SK-N-SH treated with all-trans-retinoic acid at 6 μM for 48 hours (cell line): ENCODE results near the gene PRXL2B.

Experiments used
- ATAC-seq: fragments of 200-7000 bp; cut with Tn5 transposase; 3 replicates; pipeline ENCODE4 v1.9.1; 2020; ENCODE audit warnings: mild to moderate bottlenecking, moderate library complexity
- ARNTL ChIP-seq: fragments of 450-650 bp; formaldehyde crosslinking; IDR thresholded peaks from 2 replicates; pipeline ENCODE4 v1.5.0; 2020; ENCODE audit warnings: low read depth, mild to moderate bottlenecking, moderate library complexity, borderline replicate concordance
- BACH2 ChIP-seq: fragments of 250-450 bp; sonication (Bioruptor Pico); IDR thresholded peaks from 2 replicates; pipeline ENCODE4 v1.9.0; 2021; ENCODE audit warnings: mild to moderate bottlenecking, borderline replicate concordance
- CSDC2 ChIP-seq: fragments of 250-450 bp; sonication (Bioruptor Pico); IDR thresholded peaks from 2 replicates; pipeline ENCODE4 v1.5.0; 2020; ENCODE audit warnings: mild to moderate bottlenecking, moderate library complexity
- CSRNP3 ChIP-seq: fragments of 250-450 bp; sonication (Bioruptor Pico); IDR thresholded peaks from 2 replicates; pipeline ENCODE4 v1.5.1; 2021; ENCODE audit warnings: mild to moderate bottlenecking, moderate library complexity
- ESRRG ChIP-seq: fragments of 250-450 bp; sonication (Bioruptor Pico); IDR thresholded peaks from 2 replicates; pipeline ENCODE4 v1.6.1; 2021; ENCODE audit warnings: mild to moderate bottlenecking
- ISL1 ChIP-seq: fragments of 250-450 bp; sonication (Bioruptor Pico); IDR thresholded peaks from 2 replicates; pipeline ENCODE4 v2.1.2; 2022; ENCODE audit warnings: mild to moderate bottlenecking, moderate library complexity
- OSR1 ChIP-seq: fragments of 250-450 bp; sonication (Bioruptor Pico); IDR thresholded peaks from 2 replicates; pipeline ENCODE4 v1.8.0; 2022; ENCODE audit warnings: moderate library complexity, mild to moderate bottlenecking, inconsistent platforms
- PPARA ChIP-seq: fragments of 250-450 bp; sonication (Bioruptor Pico); IDR thresholded peaks from 2 replicates; pipeline ENCODE4 v1.5.0; 2020; ENCODE audit warnings: mild to moderate bottlenecking, borderline replicate concordance
- RARB ChIP-seq: fragments of 250-450 bp; sonication (Bioruptor Pico); IDR thresholded peaks from 2 replicates; pipeline ENCODE4 v1.8.0; 2021; ENCODE audit warnings: mild to moderate bottlenecking, moderate library complexity
- SNAI2 ChIP-seq: fragments of 250-450 bp; sonication (Bioruptor Pico); IDR thresholded peaks from 2 replicates; pipeline ENCODE4 v1.5.0; 2020; ENCODE audit warnings: mild to moderate bottlenecking, moderate library complexity
- TCF4 ChIP-seq: fragments of 250-450 bp; sonication (Bioruptor Pico); IDR thresholded peaks from 2 replicates; pipeline ENCODE4 v1.8.0; 2021; ENCODE audit warnings: mild to moderate bottlenecking, moderate library complexity, borderline replicate concordance
- ZC3H10 ChIP-seq: fragments of 250-450 bp; sonication (Bioruptor Pico); IDR thresholded peaks from 2 replicates; pipeline ENCODE4 v1.5.1; 2021; ENCODE audit warnings: mild to moderate bottlenecking, moderate library complexity
- ZFP3 ChIP-seq: fragments of 250-450 bp; sonication (Bioruptor Pico); IDR thresholded peaks from 2 replicates; pipeline ENCODE4 v1.5.0; 2020; ENCODE audit warnings: mild to moderate bottlenecking, moderate library complexity
- ZFP30 ChIP-seq: fragments of 450-650 bp; formaldehyde crosslinking; IDR thresholded peaks from 2 replicates; pipeline ENCODE4 v1.5.0; 2022; ENCODE audit warnings: mild to moderate bottlenecking, moderate library complexity
- ZNF565 ChIP-seq: fragments of 450-650 bp; formaldehyde crosslinking; conservative IDR thresholded peaks from 2 replicates; pipeline ENCODE4 v1.5.0; 2020; ENCODE audit warnings: low read depth, mild to moderate bottlenecking, moderate library complexity
- ZNF70 ChIP-seq: fragments of 450-650 bp; formaldehyde crosslinking; IDR thresholded peaks from 2 replicates; pipeline ENCODE4 v1.5.0; 2020; ENCODE audit warnings: mild to moderate bottlenecking, moderate library complexity
- ZNF8 ChIP-seq: fragments of 450-650 bp; formaldehyde crosslinking; IDR thresholded peaks from 2 replicates; pipeline ENCODE4 v1.5.0; 2020; ENCODE audit warnings: mild to moderate bottlenecking, moderate library complexity
- TF ChIP-seq, protein P1 (sequence below): fragments of 250-450 bp; sonication (Bioruptor Pico); IDR thresholded peaks from 2 replicates; pipeline ENCODE4 v1.8.0; 2020; ENCODE audit warnings: mild to moderate bottlenecking, moderate library complexity, borderline replicate concordance
- TF ChIP-seq, protein P2 (sequence below): fragments of 250-450 bp; sonication (Bioruptor Pico); IDR thresholded peaks from 2 replicates; pipeline ENCODE4 v1.8.0; 2021; ENCODE audit warnings: low read depth, mild to moderate bottlenecking, moderate library complexity, borderline replicate concordance
- TF ChIP-seq, protein P3 (sequence below): fragments of 250-450 bp; sonication (Bioruptor Pico); IDR thresholded peaks from 2 replicates; pipeline ENCODE4 v1.5.1; 2020; ENCODE audit warnings: low read depth, mild to moderate bottlenecking, moderate library complexity

The PRXL2B gene

GRCh38 chr1:2538376-2538775 is 48.2 kb upstream of the PRXL2B start:
- no peak for ATAC-seq
- TF ChIP-seq CSDC2 (CRISPR knock-in tag) (no peak), TCF4 (CRISPR knock-in tag) (no peak), ZNF565 (no peak), OSR1 (CRISPR knock-in tag) (no peak)
- TF ChIP-seq, protein P1, sequence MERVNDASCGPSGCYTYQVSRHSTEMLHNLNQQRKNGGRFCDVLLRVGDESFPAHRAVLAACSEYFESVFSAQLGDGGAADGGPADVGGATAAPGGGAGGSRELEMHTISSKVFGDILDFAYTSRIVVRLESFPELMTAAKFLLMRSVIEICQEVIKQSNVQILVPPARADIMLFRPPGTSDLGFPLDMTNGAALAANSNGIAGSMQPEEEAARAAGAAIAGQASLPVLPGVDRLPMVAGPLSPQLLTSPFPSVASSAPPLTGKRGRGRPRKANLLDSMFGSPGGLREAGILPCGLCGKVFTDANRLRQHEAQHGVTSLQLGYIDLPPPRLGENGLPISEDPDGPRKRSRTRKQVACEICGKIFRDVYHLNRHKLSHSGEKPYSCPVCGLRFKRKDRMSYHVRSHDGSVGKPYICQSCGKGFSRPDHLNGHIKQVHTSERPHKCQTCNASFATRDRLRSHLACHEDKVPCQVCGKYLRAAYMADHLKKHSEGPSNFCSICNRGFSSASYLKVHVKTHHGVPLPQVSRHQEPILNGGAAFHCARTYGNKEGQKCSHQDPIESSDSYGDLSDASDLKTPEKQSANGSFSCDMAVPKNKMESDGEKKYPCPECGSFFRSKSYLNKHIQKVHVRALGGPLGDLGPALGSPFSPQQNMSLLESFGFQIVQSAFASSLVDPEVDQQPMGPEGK (CRISPR knock-in tag): no peak

DNA sequence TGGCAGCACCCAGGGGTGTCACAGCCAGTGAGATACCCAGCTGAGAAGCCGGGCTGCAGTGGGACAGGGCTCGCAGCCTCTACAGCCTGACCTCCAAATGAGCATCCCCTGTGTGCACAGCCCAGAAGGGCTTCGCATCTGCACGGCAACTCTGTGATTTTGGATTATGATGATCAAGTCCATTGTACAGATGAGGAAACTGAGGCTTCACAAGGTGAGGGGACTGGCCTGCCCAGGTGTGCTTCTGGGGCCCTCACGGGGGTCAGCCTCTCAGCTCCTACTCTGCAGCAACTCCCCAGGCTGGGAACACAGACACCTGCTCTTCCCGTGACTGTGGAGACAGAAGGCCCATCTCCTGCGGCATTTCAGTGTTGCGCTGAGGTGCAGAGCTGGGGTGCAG is 47.7 kb upstream of the PRXL2B start:
- no peak for ATAC-seq
- TF ChIP-seq, protein P2, sequence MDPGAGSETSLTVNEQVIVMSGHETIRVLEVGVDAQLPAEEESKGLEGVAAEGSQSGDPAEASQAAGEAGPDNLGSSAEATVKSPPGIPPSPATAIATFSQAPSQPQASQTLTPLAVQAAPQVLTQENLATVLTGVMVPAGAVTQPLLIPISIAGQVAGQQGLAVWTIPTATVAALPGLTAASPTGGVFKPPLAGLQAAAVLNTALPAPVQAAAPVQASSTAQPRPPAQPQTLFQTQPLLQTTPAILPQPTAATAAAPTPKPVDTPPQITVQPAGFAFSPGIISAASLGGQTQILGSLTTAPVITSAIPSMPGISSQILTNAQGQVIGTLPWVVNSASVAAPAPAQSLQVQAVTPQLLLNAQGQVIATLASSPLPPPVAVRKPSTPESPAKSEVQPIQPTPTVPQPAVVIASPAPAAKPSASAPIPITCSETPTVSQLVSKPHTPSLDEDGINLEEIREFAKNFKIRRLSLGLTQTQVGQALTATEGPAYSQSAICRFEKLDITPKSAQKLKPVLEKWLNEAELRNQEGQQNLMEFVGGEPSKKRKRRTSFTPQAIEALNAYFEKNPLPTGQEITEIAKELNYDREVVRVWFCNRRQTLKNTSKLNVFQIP (CRISPR knock-in tag): no peak
- TF ChIP-seq ARNTL (CRISPR knock-in tag): no peak
- no peak for TF ChIP-seq ISL1 (CRISPR knock-in tag)
- TF ChIP-seq SNAI2 (CRISPR knock-in tag): no peak
- TF ChIP-seq ZFP30 (CRISPR knock-in tag): no peak

DNA sequence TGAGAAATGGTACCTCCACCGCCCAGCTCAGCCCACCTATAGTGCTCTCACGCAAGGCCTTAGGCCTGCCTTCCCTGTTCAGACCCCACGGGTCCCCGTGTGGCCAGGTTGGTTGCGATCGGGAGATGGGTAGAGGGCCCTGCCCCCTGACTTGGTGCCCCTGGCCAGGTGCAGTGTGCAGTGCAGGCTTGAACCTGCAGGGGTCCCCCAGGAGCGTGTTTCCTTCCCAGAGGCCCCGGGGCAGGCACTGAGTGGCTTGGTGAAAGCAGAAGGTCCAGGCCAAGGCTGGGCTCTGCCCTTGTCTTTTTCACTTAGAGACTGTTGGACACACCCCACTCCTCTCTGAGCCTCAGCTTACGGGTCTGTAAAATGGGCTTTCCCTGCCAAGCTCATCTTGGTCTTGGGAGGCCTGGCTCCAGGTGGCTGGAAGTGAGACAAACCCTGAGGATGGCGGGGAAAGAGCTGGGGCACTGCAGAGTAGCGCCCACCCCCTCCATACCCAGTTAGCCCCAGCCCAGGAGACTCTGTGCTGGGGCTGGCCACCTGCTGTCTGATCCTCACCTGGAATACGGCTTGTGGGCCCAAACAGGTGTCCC is 47.2 kb upstream of the PRXL2B start:
- TF ChIP-seq ZFP30 (CRISPR knock-in tag): no peak
- TF ChIP-seq RARB (CRISPR knock-in tag): no peak
- no peak for TF ChIP-seq ISL1 (CRISPR knock-in tag)
- no peak for TF ChIP-seq ARNTL (CRISPR knock-in tag)
- no peak for TF ChIP-seq SNAI2 (CRISPR knock-in tag)
- no peak for TF ChIP-seq PPARA (CRISPR knock-in tag)
- TF ChIP-seq, protein P2 (CRISPR knock-in tag): no peak
- TF ChIP-seq ZNF8 (CRISPR knock-in tag): no peak
- TF ChIP-seq OSR1 (CRISPR knock-in tag): no peak
- TF ChIP-seq, protein P3, sequence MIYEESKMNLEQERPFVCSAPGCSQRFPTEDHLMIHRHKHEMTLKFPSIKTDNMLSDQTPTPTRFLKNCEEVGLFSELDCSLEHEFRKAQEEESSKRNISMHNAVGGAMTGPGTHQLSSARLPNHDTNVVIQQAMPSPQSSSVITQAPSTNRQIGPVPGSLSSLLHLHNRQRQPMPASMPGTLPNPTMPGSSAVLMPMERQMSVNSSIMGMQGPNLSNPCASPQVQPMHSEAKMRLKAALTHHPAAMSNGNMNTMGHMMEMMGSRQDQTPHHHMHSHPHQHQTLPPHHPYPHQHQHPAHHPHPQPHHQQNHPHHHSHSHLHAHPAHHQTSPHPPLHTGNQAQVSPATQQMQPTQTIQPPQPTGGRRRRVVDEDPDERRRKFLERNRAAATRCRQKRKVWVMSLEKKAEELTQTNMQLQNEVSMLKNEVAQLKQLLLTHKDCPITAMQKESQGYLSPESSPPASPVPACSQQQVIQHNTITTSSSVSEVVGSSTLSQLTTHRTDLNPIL (CRISPR knock-in tag): no peak
- no peak for TF ChIP-seq ZFP3 (CRISPR knock-in tag)
- no peak for TF ChIP-seq TCF4 (CRISPR knock-in tag)
- TF ChIP-seq ZC3H10 (CRISPR knock-in tag): no peak
- TF ChIP-seq ESRRG (CRISPR knock-in tag): no peak
- TF ChIP-seq ZNF565: no peak
- TF ChIP-seq ZNF70 (CRISPR knock-in tag): no peak
- no peak for TF ChIP-seq CSRNP3 (CRISPR knock-in tag)
- TF ChIP-seq BACH2 (CRISPR knock-in tag): no peak
- ATAC-seq: peak; percentile 42
